ENCODE results near the gene SAMD14. TPM values are rescaled to one million over a fixed set of nuclear protein-coding genes. Genes with fewer than 3 reads are reported as not detected.

The SAMD14 gene
- total RNA-seq (2022; extraction: Qiagen RNA extraction) = 0.36 to 0.65 TPM (median 0.48 TPM) in 5 replicates

GRCh38 chr17:50129728-50130558 lies at the start of gene SAMD14:
TSS of gene SAMD14 (minus strand) at chr17:50130160. CDS start at chr17:50124959, 5,201 bp downstream.

GRCh38 chr17:50165867-50166517 lies 36.0 kb upstream of the SAMD14 start, which contains the start of gene SGCA:
TSS of gene SGCA (plus strand) at chr17:50166005. CDS start at chr17:50166041, 36 bp downstream.

GRCh38 chr17:50150354-50151040 lies 20.5 kb upstream of the SAMD14 start, which contains the start of gene PPP1R9B:
TSS of gene PPP1R9B (minus strand) at chr17:50150677. CDS start at chr17:50150513, 164 bp downstream.

GRCh38 chr17:50094753-50095619 lies 35.0 kb downstream of the SAMD14 start, which contains the start of gene PDK2:
TSS of gene PDK2 (plus strand) at chr17:50095351. CDS start at chr17:50095436, 85 bp downstream.

Other genes with a start within 250 kb of the SAMD14 start
- gene DLX4, start 161.0 kb downstream of the SAMD14 start, total RNA-seq (2022; extraction: Qiagen RNA extraction) = 1.4 to 3.0 TPM (median 2.7 TPM) in 5 replicates
- 0.06 to 0.17 TPM (median 0.08 TPM) in 5 replicates for gene DLX3, start 134.9 kb downstream of the SAMD14 start, total RNA-seq (2022; extraction: Qiagen RNA extraction)
- gene ITGA3, start 74.0 kb downstream of the SAMD14 start, total RNA-seq (2022; extraction: Qiagen RNA extraction) = 312 to 429 TPM (median 406 TPM) in 5 replicates
- 11.5 to 21.5 TPM (median 20.4 TPM) in 5 replicates for gene PDK2, start 34.8 kb downstream of the SAMD14 start, total RNA-seq (2022; extraction: Qiagen RNA extraction)
- 36.3 to 58.1 TPM (median 55.9 TPM) in 5 replicates for gene PPP1R9B, start 20.5 kb upstream of the SAMD14 start, total RNA-seq (2022; extraction: Qiagen RNA extraction)
- gene SGCA, start 35.8 kb upstream of the SAMD14 start, total RNA-seq (2022; extraction: Qiagen RNA extraction) = 0.54 to 2.3 TPM (median 1.2 TPM) in 5 replicates
- gene COL1A1, start 71.5 kb upstream of the SAMD14 start, total RNA-seq (2022; extraction: Qiagen RNA extraction) = 5.8 to 11.3 TPM (median 9.0 TPM) in 5 replicates
- gene TMEM92, start 144.3 kb upstream of the SAMD14 start, total RNA-seq (2022; extraction: Qiagen RNA extraction) = 14.9 to 17.9 TPM (median 16.1 TPM) in 5 replicates
- 15.9 to 25.4 TPM (median 23.4 TPM) in 5 replicates for gene XYLT2, start 216.0 kb upstream of the SAMD14 start, total RNA-seq (2022; extraction: Qiagen RNA extraction)
- 118 to 156 TPM (median 127 TPM) in 5 replicates for gene MRPL27, start 243.0 kb upstream of the SAMD14 start, total RNA-seq (2022; extraction: Qiagen RNA extraction)
- 13.3 to 14.6 TPM (median 14.3 TPM) in 5 replicates for gene EME1, start 243.1 kb upstream of the SAMD14 start, total RNA-seq (2022; extraction: Qiagen RNA extraction)

Data from A549 treated with dexamethasone at 1 μM for 4 hours (cell line).